Immature natural killer cell (primary cell): Measurements from ENCODE around the gene LRRC15. TPM values are rescaled to one million over a fixed set of nuclear protein-coding genes. Genes with fewer than 3 reads are reported as not detected.

Experiments used
- DNase-seq, 3 donors: peaks; one replicate each; pipeline ENCODE4 v3.0.0; 2022; ENCODE audit warnings: mixed read lengths in 1 of 3
- H3K27ac Mint-ChIP-seq, 6 donors: one replicate each; pipeline ENCODE4 v1.8.0; 2020; ENCODE audit warnings: mixed read lengths in 6 of 6, mild to moderate bottlenecking in 5 of 6, inconsistent platforms in 4 of 6, moderate library complexity in 3 of 6
- H3K27me3 Mint-ChIP-seq, 3 donors: one replicate each; pipeline ENCODE4 v1.8.0; 2020 to 2021; ENCODE audit warnings: low read depth in 3 of 3, mild to moderate bottlenecking in 3 of 3, mixed read lengths in 3 of 3, moderate library complexity in 3 of 3, inconsistent platforms in 1 of 3
- H3K36me3 Mint-ChIP-seq, 3 donors: one replicate each; pipeline ENCODE4 v1.8.0; 2020; ENCODE audit warnings: mixed read lengths in 3 of 3, inconsistent platforms in 2 of 3, mild to moderate bottlenecking in 2 of 3
- H3K4me1 Mint-ChIP-seq, 2 donors: one replicate each; pipeline ENCODE4 v1.8.0; 2020; ENCODE audit warnings: inconsistent platforms in 2 of 2, mild to moderate bottlenecking in 2 of 2, mixed read lengths in 2 of 2, moderate library complexity in 1 of 2
- H3K4me3 Mint-ChIP-seq, 5 donors: one replicate each; pipeline ENCODE4 v1.8.0; 2020; ENCODE audit warnings: mild to moderate bottlenecking in 5 of 5, mixed read lengths in 5 of 5, inconsistent platforms in 3 of 5, moderate library complexity in 3 of 5
- H3K9me3 Mint-ChIP-seq, 6 donors: one replicate each; pipeline ENCODE4 v1.8.0; 2020; ENCODE audit warnings: mild to moderate bottlenecking in 6 of 6, mixed read lengths in 6 of 6, inconsistent platforms in 4 of 6, moderate library complexity in 3 of 6
- polyA plus RNA-seq, 3 donors: library from polyadenylated mRNA; unstranded; fragments of 300-500 nt; fragmentation: Illumina TruSeq; gene quantifications; one replicate each; pipeline ENCODE4 v1.2.3, GENCODE V29; 2021

Gene LRRC15
- polyA plus RNA-seq, 3 donors from 2014 or later = not detected

DNA sequence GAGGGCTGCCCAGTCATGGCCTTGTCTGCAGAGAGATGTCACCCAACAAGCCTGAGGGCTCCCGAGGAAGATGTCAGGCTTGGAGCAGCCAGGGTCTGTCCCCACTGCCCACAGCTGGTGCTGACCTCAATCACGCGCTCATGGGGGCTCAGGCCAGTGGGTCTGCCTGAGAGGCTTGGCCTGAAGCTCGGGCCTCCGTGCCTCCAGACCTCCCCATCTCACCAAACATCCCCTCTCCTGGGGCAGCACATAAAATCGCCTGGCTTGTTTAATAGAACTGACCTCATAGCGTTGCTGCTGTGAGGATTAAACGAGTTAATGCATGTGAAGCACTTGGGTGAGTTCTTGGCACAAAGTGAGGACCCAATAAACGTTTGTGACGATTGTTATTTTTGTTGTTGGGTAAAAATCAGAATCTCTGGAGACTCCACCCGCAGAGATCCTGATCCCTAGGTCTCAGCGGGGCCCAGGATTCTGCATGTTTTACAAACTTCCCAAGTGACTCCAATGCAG lies 3.5 kb downstream of the LRRC15 start:
- Mint-ChIP-seq H3K36me3 (no peaks in the 10 kb centered on the region), H3K4me1 (no peaks in the 10 kb centered on the region), H3K9me3 (no peaks in the 10 kb centered on the region)

DNA sequence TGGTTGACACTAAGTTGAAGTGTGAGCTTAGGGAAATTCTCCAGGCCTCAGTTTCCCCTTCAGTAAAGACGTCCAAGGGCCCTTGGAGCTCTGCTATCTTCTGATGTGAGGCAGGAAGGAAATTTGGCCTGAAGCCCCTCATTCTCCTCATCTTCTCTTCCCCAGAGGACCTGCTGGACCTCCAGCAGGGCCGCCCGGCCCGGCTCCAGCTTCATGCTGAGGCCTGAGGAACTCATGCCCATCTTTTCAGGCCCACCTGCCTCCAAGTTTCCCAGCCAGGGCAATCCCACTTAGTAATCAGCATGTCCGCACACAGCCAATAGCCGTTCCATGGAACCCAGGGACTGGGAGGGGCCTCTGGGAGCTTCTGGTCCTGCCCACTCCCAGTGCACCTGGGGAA lies 4.0 kb downstream of the LRRC15 start:
- H3K4me1 Mint-ChIP-seq = no peaks in the 10 kb centered on the region
- H3K4me3 Mint-ChIP-seq = no peak overlapping the region

More for the DNA sequence above, 3.5 kb downstream of the LRRC15 start:
- no peak for DNase-seq
- no peak overlapping the region for H3K4me3 Mint-ChIP-seq
- peaks cover 2 to 9% (median 7%) of the 10 kb centered on the region in 3 donors for H3K27me3 Mint-ChIP-seq
- no peak overlapping the region for H3K27ac Mint-ChIP-seq

DNA sequence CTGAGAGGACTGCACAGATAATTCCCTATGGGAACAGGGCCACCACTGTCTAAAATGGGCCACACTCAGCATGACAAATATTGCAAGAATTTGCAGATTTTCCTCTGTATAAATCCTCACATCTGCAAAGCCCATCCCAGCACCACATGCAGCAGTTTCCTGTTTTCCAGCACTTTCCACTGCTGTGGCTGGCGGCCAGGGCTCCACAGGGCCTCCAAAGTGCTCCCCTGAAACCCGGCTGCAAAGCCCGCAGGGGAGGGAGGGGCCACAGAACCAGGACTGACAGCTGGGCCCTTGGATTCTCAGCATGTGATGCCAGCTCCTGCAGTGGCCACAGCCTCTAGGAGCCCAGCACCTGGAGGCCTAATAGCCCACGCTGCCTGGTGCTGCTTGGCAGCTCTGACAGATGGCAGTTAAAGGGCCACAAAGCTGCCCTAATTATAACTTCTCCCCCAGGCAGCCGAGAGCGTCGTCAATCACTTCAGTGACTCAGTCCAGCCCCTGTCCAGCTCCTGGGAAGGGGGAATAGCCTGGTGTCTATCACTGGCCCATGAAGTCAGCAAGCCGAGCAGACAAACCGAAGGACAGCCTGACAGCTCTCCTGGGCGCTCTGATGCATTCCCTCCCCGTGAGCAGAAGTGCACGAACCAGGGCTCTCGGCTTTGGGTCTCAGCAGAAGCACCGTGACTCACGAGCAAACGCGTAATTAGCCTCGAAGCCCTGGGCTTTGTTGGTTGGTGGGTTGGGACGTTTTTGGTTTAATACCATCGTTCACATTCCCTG lies 4.7 kb downstream of the LRRC15 start:
- Mint-ChIP-seq H3K4me1 (no peaks in the 10 kb centered on the region), H3K27ac (no peak overlapping the region), H3K27me3 (peaks cover 2 to 8% (median 6%) of the 10 kb centered on the region in 3 donors), H3K36me3 (no peaks in the 10 kb centered on the region), H3K4me3 (no peak overlapping the region), H3K9me3 (no peaks in the 10 kb centered on the region)
- no peak for DNase-seq

More for the DNA sequence above, 4.0 kb downstream of the LRRC15 start:
- DNase-seq = no peak
- Mint-ChIP-seq H3K27ac (no peak overlapping the region), H3K9me3 (no peaks in the 10 kb centered on the region), H3K36me3 (no peaks in the 10 kb centered on the region), H3K27me3 (peaks cover 2 to 9% (median 7%) of the 10 kb centered on the region in 3 donors)

DNA sequence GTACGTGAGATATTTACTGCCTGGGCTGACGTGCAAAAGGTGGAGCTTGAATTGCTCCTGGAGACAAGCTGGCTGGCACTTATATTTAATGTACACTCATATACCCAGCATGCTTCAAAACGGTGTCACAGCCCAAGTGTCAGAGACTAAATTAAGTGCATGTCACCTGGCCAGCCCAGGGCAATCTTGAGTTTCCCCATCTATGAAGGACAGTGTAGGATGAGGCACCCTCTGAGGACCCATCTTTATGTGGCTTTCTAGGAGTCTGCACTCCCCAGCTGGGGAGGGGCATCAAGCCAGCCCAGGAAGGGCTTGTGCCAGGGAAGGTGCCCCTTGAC lies 5.3 kb downstream of the LRRC15 start:
- Mint-ChIP-seq H3K27me3 (peaks cover 2 to 8% (median 5%) of the 10 kb centered on the region in 3 donors), H3K4me3 (no peak overlapping the region), H3K9me3 (no peaks in the 10 kb centered on the region), H3K36me3 (no peaks in the 10 kb centered on the region), H3K27ac (no peak overlapping the region), H3K4me1 (no peaks in the 10 kb centered on the region)
- DNase-seq = no peak

DNA sequence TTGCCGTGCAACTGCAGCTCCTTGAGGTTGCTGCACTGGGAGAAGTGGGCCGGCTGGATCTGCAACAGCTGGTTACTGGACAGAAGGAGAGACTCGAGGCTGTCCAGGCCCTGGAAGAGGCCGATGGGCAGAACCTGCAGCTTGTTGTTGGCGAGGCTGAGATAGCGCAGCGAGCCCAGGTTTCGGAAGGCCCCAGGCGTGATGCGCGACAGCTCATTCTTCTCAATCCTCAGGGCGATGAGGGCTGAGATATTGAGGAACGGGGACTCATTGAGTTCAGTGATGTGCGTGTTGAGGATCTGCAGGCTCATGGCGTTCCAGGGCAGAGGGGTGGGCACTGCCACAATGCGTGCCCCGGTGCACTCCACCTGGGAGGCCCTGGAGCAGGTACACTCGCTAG lies 9.0 kb downstream of the LRRC15 start:
- H3K27me3 Mint-ChIP-seq = peaks cover 3 to 8% (median 4%) of the 10 kb centered on the region in 3 donors
- H3K9me3 Mint-ChIP-seq = no peaks in the 10 kb centered on the region
- no peak overlapping the region for H3K27ac Mint-ChIP-seq
- H3K4me3 Mint-ChIP-seq = no peak overlapping the region
- DNase-seq = no peak
- H3K36me3 Mint-ChIP-seq = no peaks in the 10 kb centered on the region
- H3K4me1 Mint-ChIP-seq = no peaks in the 10 kb centered on the region

DNA sequence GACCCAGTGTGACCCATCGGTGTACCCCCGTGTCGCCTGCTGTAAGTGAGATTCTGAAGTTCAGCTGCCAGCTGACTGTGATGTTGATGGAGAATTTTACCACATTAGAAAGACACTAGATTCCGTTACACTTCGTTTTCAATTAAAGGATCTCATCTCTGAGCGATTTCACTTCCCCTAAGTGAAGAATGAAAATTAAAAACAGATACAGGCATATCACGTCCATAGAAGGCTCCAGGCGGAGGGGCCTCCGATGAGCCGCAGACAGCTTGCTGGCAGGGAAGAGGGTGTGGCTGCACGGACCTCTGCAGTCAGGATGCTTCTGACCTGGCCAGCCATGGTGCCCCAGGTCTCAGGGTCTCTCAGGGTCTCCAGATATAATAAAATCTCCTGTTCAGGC lies 11.9 kb downstream of the LRRC15 start:
- Mint-ChIP-seq H3K27me3 (peaks cover 3 to 8% (median 4%) of the 10 kb centered on the region in 3 donors), H3K9me3 (no peaks in the 10 kb centered on the region), H3K36me3 (no peaks in the 10 kb centered on the region), H3K4me3 (no peak overlapping the region), H3K4me1 (no peaks in the 10 kb centered on the region), H3K27ac (no peak overlapping the region)
- no peak for DNase-seq

DNA sequence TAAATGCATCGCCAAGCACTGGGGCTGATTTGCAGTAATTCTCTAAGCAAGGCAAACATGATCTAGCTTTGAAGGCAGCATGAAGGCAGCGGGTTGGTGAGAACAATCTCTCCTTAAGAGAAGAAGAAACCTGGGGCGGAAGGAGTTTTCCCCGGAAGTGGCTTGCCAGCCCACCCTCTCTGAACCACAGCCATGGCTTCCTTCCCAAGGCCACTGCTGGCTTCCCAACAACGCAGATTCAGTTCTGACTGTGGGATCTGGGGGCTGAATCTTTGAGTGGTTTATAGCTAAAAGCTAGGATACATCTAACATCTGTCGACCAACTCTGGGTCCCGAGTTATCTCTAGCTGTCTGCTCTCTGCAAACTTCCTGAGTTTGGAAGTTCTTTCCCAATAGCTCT lies 14.2 kb downstream of the LRRC15 start:
- no peaks in the 10 kb centered on the region for H3K9me3 Mint-ChIP-seq
- no peak overlapping the region for H3K27ac Mint-ChIP-seq
- H3K27me3 Mint-ChIP-seq = peaks cover 3 to 4% (median 4%) of the 10 kb centered on the region in 3 donors
- DNase-seq = no peak
- H3K4me3 Mint-ChIP-seq = no peak overlapping the region
- no peaks in the 10 kb centered on the region for H3K4me1 Mint-ChIP-seq
- no peaks in the 10 kb centered on the region for H3K36me3 Mint-ChIP-seq

DNA sequence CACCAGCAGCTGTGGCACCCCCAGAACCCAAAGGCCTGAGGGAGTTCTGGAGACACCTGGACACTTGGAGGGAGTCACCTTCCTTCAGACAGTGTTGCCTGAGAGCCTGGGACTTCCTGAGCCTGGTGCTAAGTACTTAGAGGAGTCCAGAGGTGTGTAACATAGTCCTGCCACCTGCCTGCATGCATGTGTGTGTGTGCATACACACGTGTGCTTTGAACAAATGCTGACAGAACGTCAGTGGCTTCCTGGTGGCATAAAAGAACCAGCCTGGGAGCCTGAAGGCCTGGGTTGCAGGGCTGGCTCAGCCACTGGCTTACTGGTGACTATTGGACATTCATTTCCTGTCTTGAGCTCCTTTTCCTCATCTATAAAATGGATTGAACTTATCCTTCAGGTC lies 15.2 kb downstream of the LRRC15 start:
- H3K4me3 Mint-ChIP-seq = no peak overlapping the region
- H3K36me3 Mint-ChIP-seq = no peaks in the 10 kb centered on the region
- no peaks in the 10 kb centered on the region for H3K9me3 Mint-ChIP-seq
- no peak for DNase-seq
- H3K4me1 Mint-ChIP-seq = no peaks in the 10 kb centered on the region
- no peak overlapping the region for H3K27ac Mint-ChIP-seq
- peaks cover 0 to 3% (median 2%) of the 10 kb centered on the region in 3 donors for H3K27me3 Mint-ChIP-seq

DNA sequence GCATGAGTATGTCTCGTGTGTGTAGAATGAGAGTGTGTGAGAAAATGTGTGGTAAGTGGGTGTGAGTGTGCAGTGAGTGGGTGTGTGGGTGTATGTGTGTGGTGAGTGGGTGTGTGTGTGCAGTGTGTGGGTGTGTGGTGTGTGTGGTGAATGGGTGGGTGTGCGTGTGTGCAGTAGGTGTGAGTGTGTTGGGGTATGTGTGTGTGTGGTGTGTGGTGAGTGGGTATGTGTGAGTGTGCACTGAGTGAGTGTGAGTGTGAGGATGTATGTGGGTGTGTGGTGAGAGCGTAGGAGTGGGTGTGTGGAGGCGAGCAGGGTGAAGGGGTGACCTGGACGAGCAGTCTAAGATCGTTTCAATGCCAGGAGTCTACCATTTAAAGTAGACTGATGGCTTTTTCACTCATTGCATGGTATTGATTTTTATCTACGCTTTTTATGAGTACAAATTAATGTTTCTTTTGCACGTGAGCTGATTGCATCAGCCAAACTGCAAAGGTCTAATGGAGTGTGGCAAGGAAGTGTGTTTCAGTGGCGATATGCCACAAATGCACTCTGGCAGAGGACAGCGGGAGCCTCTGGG lies 16.8 kb downstream of the LRRC15 start:
- Mint-ChIP-seq H3K9me3 (no peaks in the 10 kb centered on the region), H3K4me3 (no peak overlapping the region), H3K27me3 (no peaks in the 10 kb centered on the region), H3K4me1 (no peaks in the 10 kb centered on the region), H3K36me3 (no peaks in the 10 kb centered on the region), H3K27ac (no peak overlapping the region)
- no peak for DNase-seq

DNA sequence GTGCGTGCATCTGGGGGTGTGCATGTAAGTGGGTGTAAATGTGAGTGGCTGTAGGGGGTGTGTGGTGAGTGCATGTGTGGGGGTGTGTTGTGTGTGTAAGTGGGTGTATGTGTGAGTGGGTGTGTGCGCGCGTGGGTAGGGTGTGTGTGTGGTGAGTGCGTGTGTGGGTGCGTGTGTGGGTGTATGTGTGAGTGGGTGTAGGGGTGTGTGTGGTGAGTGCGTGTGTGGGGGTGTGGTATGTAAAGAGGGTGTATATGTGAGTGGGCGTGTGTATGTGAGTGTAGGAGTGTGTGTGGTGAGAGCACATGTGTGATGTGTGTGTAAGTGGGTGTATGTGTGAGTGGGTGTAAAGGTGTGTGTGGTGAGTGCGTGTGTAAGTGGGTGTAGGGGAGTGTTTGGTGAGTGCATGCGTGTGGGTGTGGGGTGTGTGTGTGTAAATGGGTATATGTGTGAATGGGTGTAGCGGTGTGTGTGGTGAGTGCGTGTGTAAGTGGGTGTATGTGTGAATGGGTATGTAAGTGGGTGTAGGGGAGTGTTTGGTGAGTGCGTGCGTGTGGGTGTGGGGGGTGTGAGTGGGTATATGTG lies 17.5 kb downstream of the LRRC15 start:
- DNase-seq = no peak
- no peaks in the 10 kb centered on the region for H3K36me3 Mint-ChIP-seq
- H3K4me3 Mint-ChIP-seq = no peak overlapping the region
- H3K27ac Mint-ChIP-seq = no peak overlapping the region
- no peaks in the 10 kb centered on the region for H3K4me1 Mint-ChIP-seq
- H3K27me3 Mint-ChIP-seq = no peaks in the 10 kb centered on the region
- no peaks in the 10 kb centered on the region for H3K9me3 Mint-ChIP-seq

DNA sequence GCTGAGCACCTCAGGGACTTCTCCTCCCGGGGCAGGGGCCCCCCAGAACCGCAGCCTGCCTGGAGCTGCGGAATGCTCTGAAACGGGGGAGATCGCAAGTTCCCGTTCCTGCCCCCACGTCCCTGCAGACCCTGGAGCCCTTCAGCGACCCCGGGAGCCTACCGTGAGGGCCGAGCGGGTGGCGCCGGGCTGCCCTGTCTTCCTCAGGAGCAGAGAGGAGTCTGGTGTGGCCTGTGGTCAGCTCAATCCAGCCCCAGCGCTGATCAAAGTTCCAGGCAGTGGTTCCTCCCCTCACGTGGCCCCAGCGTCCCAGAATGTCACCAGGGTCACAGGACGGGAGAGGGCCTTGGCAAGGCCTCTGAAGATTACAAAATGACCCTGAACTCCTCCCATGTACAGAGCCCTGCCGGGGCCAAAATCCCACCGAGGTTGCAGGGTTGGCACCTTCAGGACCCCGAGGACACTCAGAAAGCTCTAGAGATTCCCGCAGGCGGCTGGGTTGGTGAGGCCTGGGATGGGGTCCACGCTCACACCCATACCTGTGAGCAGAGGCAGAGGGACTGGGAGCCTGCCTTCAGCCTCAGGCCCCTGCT lies 18.4 kb downstream of the LRRC15 start, which contains the start of gene CPN2:
Gene CPN2, minus strand, starts transcription at position 249 of the 593 bp plus-strand sequence. CDS start 8,626 bp downstream, outside the sequence.
- DNase-seq = no peak
- Mint-ChIP-seq H3K36me3 (no peaks in the 10 kb centered on the region), H3K27me3 (no peaks in the 10 kb centered on the region), H3K27ac (no peak within 1 kb of the TSS), H3K4me3 (no peak within 1 kb of the TSS), H3K9me3 (no peaks in the 10 kb centered on the region), H3K4me1 (no peaks in the 10 kb centered on the region)

DNA sequence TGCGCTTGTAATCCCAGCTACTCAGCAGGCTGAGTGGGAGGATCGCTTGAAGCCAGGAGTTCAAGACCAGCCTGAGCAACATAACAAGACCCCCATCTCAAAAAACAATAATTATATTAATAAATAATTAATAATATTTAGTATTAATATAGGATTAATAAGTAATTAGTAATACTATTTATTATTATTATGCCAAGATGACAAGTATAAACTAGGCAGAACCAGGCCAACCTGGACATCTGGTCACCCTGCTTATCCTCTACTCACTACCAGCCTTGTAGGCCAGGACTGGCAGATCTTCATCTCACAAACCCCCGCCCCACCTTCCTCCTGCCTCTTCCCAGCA lies 18.8 kb downstream of the LRRC15 start:
- Mint-ChIP-seq H3K27ac (no peak overlapping the region), H3K4me1 (no peaks in the 10 kb centered on the region), H3K36me3 (no peaks in the 10 kb centered on the region), H3K4me3 (no peak overlapping the region), H3K9me3 (no peaks in the 10 kb centered on the region), H3K27me3 (no peaks in the 10 kb centered on the region)
- DNase-seq = no peak

DNA sequence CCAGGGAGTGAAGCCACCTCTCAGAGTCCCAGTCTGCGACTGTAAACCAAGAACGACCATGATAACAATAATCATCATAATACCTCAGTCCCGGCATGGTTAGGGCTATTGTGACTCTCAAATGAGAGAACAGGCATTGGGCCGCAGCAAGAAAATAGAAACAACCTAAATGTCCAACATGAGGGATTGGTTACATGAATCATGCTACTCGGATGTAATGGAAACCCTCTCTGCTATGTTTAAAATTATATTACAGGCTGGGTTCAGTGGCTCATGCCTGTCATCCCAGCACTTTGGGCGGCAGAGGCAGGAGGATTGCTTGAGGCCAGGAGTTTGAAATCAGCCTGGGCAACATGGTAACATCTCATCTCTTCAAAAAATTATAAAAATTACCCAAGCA lies 21.2 kb downstream of the LRRC15 start:
- DNase-seq = no peak
- Mint-ChIP-seq H3K4me3 (no peak overlapping the region), H3K27me3 (peaks cover 0 to 3% (median 0%) of the 10 kb centered on the region in 3 donors), H3K27ac (no peak overlapping the region), H3K9me3 (no peaks in the 10 kb centered on the region), H3K4me1 (peaks cover 0 to 4% of the 10 kb centered on the region in 2 donors), H3K36me3 (no peaks in the 10 kb centered on the region)

DNA sequence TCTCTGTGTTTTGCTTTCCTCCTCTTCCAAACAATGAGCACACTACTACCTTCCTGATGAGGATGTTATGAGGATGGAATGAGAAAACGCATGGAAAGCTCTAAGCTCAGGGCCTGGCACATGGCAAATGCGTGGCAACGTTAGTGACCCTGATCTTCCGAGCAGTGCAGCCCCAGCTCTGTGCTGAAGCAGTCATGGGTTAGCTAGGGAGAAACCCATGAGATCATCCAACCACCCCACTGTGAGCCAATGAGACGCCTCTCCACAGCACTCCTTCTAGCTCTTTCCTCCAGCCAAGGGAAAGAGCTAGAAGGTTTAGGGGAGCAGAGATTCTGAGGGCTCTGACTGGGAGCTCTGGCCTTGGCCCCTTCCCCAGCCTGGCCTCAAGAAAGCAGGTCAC lies 22.9 kb downstream of the LRRC15 start:
- Mint-ChIP-seq H3K4me1 (peaks cover 0 to 4% of the 10 kb centered on the region in 2 donors), H3K4me3 (no peak overlapping the region), H3K9me3 (no peaks in the 10 kb centered on the region), H3K27ac (no peak overlapping the region), H3K27me3 (peaks cover 0 to 10% (median 2%) of the 10 kb centered on the region in 3 donors), H3K36me3 (no peaks in the 10 kb centered on the region)
- no peak for DNase-seq
